GM19043 (cell line): ENCODE results near the gene FLOT2.
"Not testable (repeated sequence)": the region's sequence is repeated elsewhere in the genome, so short reads cannot be mapped to it uniquely, and the experiment has no call there.

ENCODE experiments used
- ATAC-seq: cut with Tn5 transposase; IDR thresholded peaks from one replicate; pipeline ENCODE4 v1.9.1; 2021; ENCODE audit warnings: low read depth; ENCODE audit not compliant: unreplicated experiment

Gene FLOT2

GRCh38 chr17:28896884-28897768, at the start of gene FLOT2:
Gene FLOT2, minus strand, starts transcription at chr17:28897733. Its CDS starts 159 bp downstream, at chr17:28897574.
- ATAC-seq = no peak

- ATAC-seq = no peak
Observed at GRCh38 chr17:28946239-28946638, 48.7 kb upstream of the FLOT2 start.

GRCh38 chr17:28944862-28945741, 47.6 kb upstream of the FLOT2 start:
- no peak for ATAC-seq

- no peak for ATAC-seq
Observed at GRCh38 chr17:28944343-28944742, 46.8 kb upstream of the FLOT2 start.

- ATAC-seq = no peak
Observed at GRCh38 chr17:28942925-28943324, 45.4 kb upstream of the FLOT2 start.

- no peak for ATAC-seq
Observed at GRCh38 chr17:28941251-28941650, 43.7 kb upstream of the FLOT2 start.

- no peak for ATAC-seq
Observed at GRCh38 chr17:28940675-28941074, 43.1 kb upstream of the FLOT2 start.

- no peak for ATAC-seq
Observed at GRCh38 chr17:28940142-28940541, 42.6 kb upstream of the FLOT2 start.

- no peak for ATAC-seq
Observed at GRCh38 chr17:28938552-28938951, 41.0 kb upstream of the FLOT2 start.

GRCh38 chr17:28937044-28937729, 39.7 kb upstream of the FLOT2 start:
- no peak for ATAC-seq

- ATAC-seq = no peak
Observed at GRCh38 chr17:28935744-28936460, 38.4 kb upstream of the FLOT2 start.

GRCh38 chr17:28934508-28934907, 37.0 kb upstream of the FLOT2 start:
- not testable (repeated sequence) for ATAC-seq

GRCh38 chr17:28929787-28930186, 32.3 kb upstream of the FLOT2 start:
- ATAC-seq = no peak

GRCh38 chr17:28928061-28928460, 30.5 kb upstream of the FLOT2 start:
- ATAC-seq = no peak

- ATAC-seq = no peak
Observed at GRCh38 chr17:28926786-28927185, 29.3 kb upstream of the FLOT2 start.

- ATAC-seq = no peak
Observed at GRCh38 chr17:28926366-28926765, 28.8 kb upstream of the FLOT2 start.

GRCh38 chr17:28925912-28926365, 28.4 kb upstream of the FLOT2 start:
- ATAC-seq = no peak

- no peak for ATAC-seq
Observed at GRCh38 chr17:28920201-28920600, 22.7 kb upstream of the FLOT2 start.

- ATAC-seq = no peak
Observed at GRCh38 chr17:28918295-28918694, 20.8 kb upstream of the FLOT2 start.

- ATAC-seq = no peak
Observed at GRCh38 chr17:28917465-28917864, 19.9 kb upstream of the FLOT2 start.
